ENCODE results near the gene CEACAM18. TPM values are rescaled to one million over a fixed set of nuclear protein-coding genes. Genes with fewer than 3 reads are reported as not detected.

The CEACAM18 gene
- total RNA-seq, 1 donor from 2014 or later: not detected

DNA sequence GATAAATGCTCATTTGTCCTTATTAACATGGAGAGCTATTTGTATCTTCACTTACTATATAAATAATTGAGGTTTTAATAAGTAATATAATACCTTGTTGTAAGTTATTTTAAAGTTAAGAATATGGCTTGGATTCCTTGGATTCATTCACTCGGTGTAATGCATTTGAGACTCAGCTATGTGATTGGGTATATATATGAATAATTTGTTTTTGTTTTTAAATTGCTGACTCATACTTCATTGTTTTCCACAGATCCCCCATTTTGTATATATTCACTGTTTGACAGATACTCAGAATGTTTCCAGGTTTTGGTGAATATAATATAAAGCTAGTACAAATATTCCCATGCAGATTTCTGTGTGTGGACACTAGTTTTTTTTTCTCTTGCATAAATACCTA, 6.8 kb upstream of the CEACAM18 start:
- Histone ChIP-seq H3K27ac (no peak overlapping the region), H3K9me3 (no peaks in the 10 kb centered on the region), H3K4me3 (no peak overlapping the region), H3K27me3 (no peaks in the 10 kb centered on the region), H3K36me3 (no peaks in the 10 kb centered on the region), H3K4me1 (no peaks in the 10 kb centered on the region)
- TF ChIP-seq CTCF (IDR thresholded peaks at IDR 0.05): no peak
- no peak for TF ChIP-seq POLR2A (IDR thresholded peaks at IDR 0.05)
- TF ChIP-seq POLR2AphosphoS5 (IDR thresholded peaks at IDR 0.05; ENCODE audit: insufficient read depth in 1 of 2, low read depth in 1 of 2): no peak
- no peak for DNase-seq (ENCODE audit: extremely low spot score in 2 of 2)
- intact Hi-C loops (cut with DNase I): loop anchor here (10.0 kb wide), 1 partner anchor 313 kb away; no protein-coding TSS in a partner anchor

DNA sequence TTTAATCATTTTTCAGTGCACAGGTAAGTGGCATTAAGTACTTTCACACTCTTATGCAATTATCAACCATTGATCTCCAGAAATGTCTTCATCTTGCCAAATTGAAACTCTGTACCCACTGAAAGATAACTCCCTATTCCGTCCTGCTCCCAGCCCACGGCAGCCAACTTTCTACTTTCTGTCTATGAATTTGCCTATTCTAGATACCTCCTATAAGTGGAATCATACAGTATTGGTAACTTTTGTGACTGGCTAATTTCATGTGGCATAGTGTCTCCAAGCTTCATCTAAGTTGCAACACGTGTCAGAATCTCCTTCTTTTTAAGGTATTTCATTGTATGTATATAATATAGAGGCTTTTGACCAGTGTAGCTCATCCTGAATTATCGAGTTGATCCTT, 5.7 kb upstream of the CEACAM18 start:
- H3K9me3 ChIP-seq: no peaks in the 10 kb centered on the region
- H3K4me1 ChIP-seq: no peaks in the 10 kb centered on the region
- no peak for DNase-seq (ENCODE audit: extremely low spot score in 2 of 2)
- intact Hi-C loops (cut with DNase I): loop anchor here (10.0 kb wide), 1 partner anchor 312 kb away; no protein-coding TSS in a partner anchor
- no peak for TF ChIP-seq POLR2AphosphoS5 (IDR thresholded peaks at IDR 0.05; ENCODE audit: insufficient read depth in 1 of 2, low read depth in 1 of 2)
- TF ChIP-seq POLR2A (IDR thresholded peaks at IDR 0.05): no peak
- TF ChIP-seq CTCF (IDR thresholded peaks at IDR 0.05): no peak
- H3K27ac ChIP-seq: no peak overlapping the region
- H3K36me3 ChIP-seq: no peaks in the 10 kb centered on the region
- H3K27me3 ChIP-seq: no peaks in the 10 kb centered on the region
- no peak overlapping the region for H3K4me3 ChIP-seq

DNA sequence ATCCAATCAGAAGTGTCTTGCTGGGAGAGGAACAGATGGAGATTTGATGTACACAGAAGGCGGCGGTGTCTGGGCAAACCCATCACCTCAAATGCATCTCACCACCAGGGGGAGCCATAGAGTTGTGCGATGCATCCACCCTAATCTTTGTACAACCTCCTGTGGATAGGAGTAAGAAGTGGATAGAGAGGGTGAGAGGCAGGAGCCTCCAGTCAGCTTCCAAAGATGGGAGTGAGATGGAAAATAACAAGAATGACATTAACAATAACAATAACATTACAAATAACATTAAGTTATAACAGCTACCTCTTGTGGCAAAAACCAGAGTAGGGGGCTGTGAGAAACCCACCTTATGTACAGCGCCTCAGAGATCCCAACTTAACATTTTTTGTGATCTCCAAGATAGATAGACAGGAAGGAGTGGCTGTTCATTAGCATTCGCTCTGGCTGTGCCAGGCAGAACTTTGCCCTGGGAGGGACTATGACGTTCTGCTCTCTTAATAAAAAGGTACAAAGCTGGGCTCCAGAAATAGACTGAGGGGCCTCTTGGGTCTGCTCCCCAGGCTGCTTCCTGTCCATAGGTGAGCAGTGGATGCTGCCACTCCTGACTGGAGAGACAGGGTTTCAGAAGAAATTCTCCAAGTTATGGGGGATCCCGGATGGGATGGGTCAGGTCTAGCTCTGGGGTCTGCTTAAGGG, 5.2 kb upstream of the CEACAM18 start:
- Histone ChIP-seq H3K4me3 (no peak overlapping the region), H3K27ac (no peak overlapping the region), H3K4me1 (no peaks in the 10 kb centered on the region), H3K27me3 (no peaks in the 10 kb centered on the region), H3K36me3 (no peaks in the 10 kb centered on the region), H3K9me3 (no peaks in the 10 kb centered on the region)
- TF ChIP-seq POLR2AphosphoS5 (IDR thresholded peaks at IDR 0.05; ENCODE audit: insufficient read depth in 1 of 2, low read depth in 1 of 2): peak in 1 of 2 donors; percentile 21
- no peak for TF ChIP-seq POLR2A (IDR thresholded peaks at IDR 0.05)
- TF ChIP-seq CTCF (IDR thresholded peaks at IDR 0.05): peak in 2 of 3 experiments; percentile 53 to 72
- no peak for DNase-seq (ENCODE audit: extremely low spot score in 2 of 2)
- intact Hi-C loops (cut with DNase I): loop anchor here (10.0 kb wide), 1 partner anchor 312 kb away; no protein-coding TSS in a partner anchor

GRCh38 chr19:51476164-51476563, 2.2 kb upstream of the CEACAM18 start:
- no peaks in the 10 kb centered on the region for H3K4me1 ChIP-seq
- no peak for TF ChIP-seq POLR2AphosphoS5 (IDR thresholded peaks at IDR 0.05; ENCODE audit: insufficient read depth in 1 of 2, low read depth in 1 of 2)
- no peak for TF ChIP-seq POLR2A (IDR thresholded peaks at IDR 0.05)
- no peak for TF ChIP-seq CTCF (IDR thresholded peaks at IDR 0.05)
- no peak overlapping the region for H3K27ac ChIP-seq
- intact Hi-C loops (cut with DNase I): loop anchor here (1.0 to 10.0 kb wide), 2 partner anchors 21 to 309 kb away; no protein-coding TSS in a partner anchor
- H3K9me3 ChIP-seq: no peaks in the 10 kb centered on the region
- H3K27me3 ChIP-seq: no peaks in the 10 kb centered on the region
- no peak overlapping the region for H3K4me3 ChIP-seq
- no peaks in the 10 kb centered on the region for H3K36me3 ChIP-seq
- DNase-seq (ENCODE audit: extremely low spot score in 2 of 2): no peak

GRCh38 chr19:51477344-51477743, 995 bp upstream of the CEACAM18 start:
- no peak overlapping the region for H3K4me3 ChIP-seq
- H3K36me3 ChIP-seq: no peaks in the 10 kb centered on the region
- H3K27me3 ChIP-seq: no peaks in the 10 kb centered on the region
- H3K4me1 ChIP-seq: no peaks in the 10 kb centered on the region
- DNase-seq (ENCODE audit: extremely low spot score in 2 of 2): no peak
- H3K27ac ChIP-seq: no peak overlapping the region
- no peaks in the 10 kb centered on the region for H3K9me3 ChIP-seq
- intact Hi-C loops (cut with DNase I): loop anchor here (10.0 kb wide), 1 partner anchor 307 kb away; no protein-coding TSS in a partner anchor
- no peak for TF ChIP-seq POLR2AphosphoS5 (IDR thresholded peaks at IDR 0.05; ENCODE audit: insufficient read depth in 1 of 2, low read depth in 1 of 2)
- TF ChIP-seq CTCF (IDR thresholded peaks at IDR 0.05): no peak
- no peak for TF ChIP-seq POLR2A (IDR thresholded peaks at IDR 0.05)

Measured in vagina (tissue), 2 donors.